ENCODE measurements around the gene RABGGTA.
A peak's percentile ranks its signal among the peaks of the same experiment; 100 is the strongest.

The RABGGTA gene

GRCh38 chr14:24278424-24278823 lies 7.0 kb upstream of the RABGGTA start:
- Mint-ChIP-seq H3K27me3 (ENCODE audit: low read depth) (no peaks in the 10 kb centered on the region), H3K36me3 (ENCODE audit: low read depth) (no peaks in the 10 kb centered on the region), H3K4me3 (no peak overlapping the region), H3K27ac (no peak overlapping the region), H3K4me1 (no peaks in the 10 kb centered on the region), H3K9me3 (no peaks in the 10 kb centered on the region)
- no peak for TF ChIP-seq CTCF (IDR thresholded peaks at IDR 0.05; ENCODE audit: unreplicated experiment in 3 of 3)

GRCh38 chr14:24277606-24278321 lies 6.4 kb upstream of the RABGGTA start:
- no peaks in the 10 kb centered on the region for H3K9me3 Mint-ChIP-seq
- no peaks in the 10 kb centered on the region for H3K27me3 Mint-ChIP-seq (ENCODE audit: low read depth)
- no peak overlapping the region for H3K27ac Mint-ChIP-seq
- no peak for TF ChIP-seq CTCF (IDR thresholded peaks at IDR 0.05; ENCODE audit: unreplicated experiment in 3 of 3)
- no peak overlapping the region for H3K4me3 Mint-ChIP-seq
- no peaks in the 10 kb centered on the region for H3K4me1 Mint-ChIP-seq
- no peaks in the 10 kb centered on the region for H3K36me3 Mint-ChIP-seq (ENCODE audit: low read depth)

GRCh38 chr14:24277071-24277470 lies 5.7 kb upstream of the RABGGTA start:
- no peaks in the 10 kb centered on the region for H3K27me3 Mint-ChIP-seq (ENCODE audit: low read depth)
- no peak overlapping the region for H3K27ac Mint-ChIP-seq
- no peaks in the 10 kb centered on the region for H3K36me3 Mint-ChIP-seq (ENCODE audit: low read depth)
- H3K4me1 Mint-ChIP-seq = peaks cover 7% of the 10 kb centered on the region
- no peak for TF ChIP-seq CTCF (IDR thresholded peaks at IDR 0.05; ENCODE audit: unreplicated experiment in 3 of 3)
- H3K4me3 Mint-ChIP-seq = no peak overlapping the region
- no peaks in the 10 kb centered on the region for H3K9me3 Mint-ChIP-seq

- H3K27me3 Mint-ChIP-seq (ENCODE audit: low read depth) = no peaks in the 10 kb centered on the region
- no peaks in the 10 kb centered on the region for H3K9me3 Mint-ChIP-seq
- no peak overlapping the region for H3K27ac Mint-ChIP-seq
- no peak for TF ChIP-seq CTCF (IDR thresholded peaks at IDR 0.05; ENCODE audit: unreplicated experiment in 3 of 3)
- H3K36me3 Mint-ChIP-seq (ENCODE audit: low read depth) = no peaks in the 10 kb centered on the region
- peaks cover 14% of the 10 kb centered on the region for H3K4me1 Mint-ChIP-seq
- no peak overlapping the region for H3K4me3 Mint-ChIP-seq
These were observed 2.7 kb upstream of the RABGGTA start for GRCh38 chr14:24274101-24274543.

- H3K4me3 Mint-ChIP-seq = peak overlapping the region; percentile 68 to 82 (median 78)
- H3K9me3 Mint-ChIP-seq = no peaks in the 10 kb centered on the region
- TF ChIP-seq CTCF (IDR thresholded peaks at IDR 0.05; ENCODE audit: unreplicated experiment in 3 of 3) = peak in 1 of 3 experiments; percentile 16
- peaks cover 14% of the 10 kb centered on the region for H3K4me1 Mint-ChIP-seq
- H3K27me3 Mint-ChIP-seq (ENCODE audit: low read depth) = no peaks in the 10 kb centered on the region
- H3K27ac Mint-ChIP-seq = peak overlapping the region in 2 of 3 experiments; percentile 8 to 33
- no peaks in the 10 kb centered on the region for H3K36me3 Mint-ChIP-seq (ENCODE audit: low read depth)
These were observed 2.1 kb upstream of the RABGGTA start for GRCh38 chr14:24273422-24273998.

- Mint-ChIP-seq H3K27ac (peak overlapping the region; percentile 46 to 88 (median 78)), H3K36me3 (ENCODE audit: low read depth) (no peaks in the 10 kb centered on the region), H3K9me3 (no peaks in the 10 kb centered on the region)
These were observed 1.1 kb upstream of the RABGGTA start for GRCh38 chr14:24272467-24272866.

More at GRCh38 chr14:24272467-24272866, 1.1 kb upstream of the RABGGTA start:
- no peak for TF ChIP-seq CTCF (IDR thresholded peaks at IDR 0.05; ENCODE audit: unreplicated experiment in 3 of 3)
- no peaks in the 10 kb centered on the region for H3K27me3 Mint-ChIP-seq (ENCODE audit: low read depth)
- H3K4me1 Mint-ChIP-seq = peaks cover 14% of the 10 kb centered on the region
- peak overlapping the region; percentile 90 to 92 (median 91) for H3K4me3 Mint-ChIP-seq

All from nephron (organoid).